GM10266 (cell line): ENCODE results near the gene PHACTR1.

Source experiments
- DNase-seq: peaks from one replicate; pipeline ENCODE4 v3.0.0; 2012; ENCODE audit errors: extremely low spot score
- TF ChIP-seq, protein P1 (sequence below): IDR thresholded peaks from 2 replicates; pipeline ENCODE4 v1.5.1; 2012; ENCODE audit warnings: mild to moderate bottlenecking, low read depth; ENCODE audit not compliant: control insufficient read depth, insufficient read depth; ENCODE audit errors: missing control alignments

PHACTR1 gene

DNA sequence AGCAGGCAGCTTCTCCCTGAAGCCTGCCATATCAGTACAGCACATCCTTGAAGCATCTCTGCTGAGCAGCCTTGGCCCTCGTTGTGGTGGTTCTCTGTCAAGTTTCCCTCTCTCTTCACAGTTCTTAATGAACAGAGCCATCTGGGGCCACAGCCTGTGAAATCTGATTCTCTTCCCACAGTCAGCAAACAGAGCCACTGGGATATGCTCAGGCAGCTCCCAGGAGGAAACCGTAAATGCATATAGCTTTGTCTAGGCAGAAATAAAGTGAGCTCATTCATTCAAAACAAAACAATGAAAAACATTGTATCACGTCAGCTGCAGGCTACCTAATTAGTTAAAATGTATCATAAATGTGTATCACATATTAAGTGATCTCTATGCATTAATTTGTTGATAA lies 531.5 kb downstream of the PHACTR1 start:
- TF ChIP-seq, protein P1, sequence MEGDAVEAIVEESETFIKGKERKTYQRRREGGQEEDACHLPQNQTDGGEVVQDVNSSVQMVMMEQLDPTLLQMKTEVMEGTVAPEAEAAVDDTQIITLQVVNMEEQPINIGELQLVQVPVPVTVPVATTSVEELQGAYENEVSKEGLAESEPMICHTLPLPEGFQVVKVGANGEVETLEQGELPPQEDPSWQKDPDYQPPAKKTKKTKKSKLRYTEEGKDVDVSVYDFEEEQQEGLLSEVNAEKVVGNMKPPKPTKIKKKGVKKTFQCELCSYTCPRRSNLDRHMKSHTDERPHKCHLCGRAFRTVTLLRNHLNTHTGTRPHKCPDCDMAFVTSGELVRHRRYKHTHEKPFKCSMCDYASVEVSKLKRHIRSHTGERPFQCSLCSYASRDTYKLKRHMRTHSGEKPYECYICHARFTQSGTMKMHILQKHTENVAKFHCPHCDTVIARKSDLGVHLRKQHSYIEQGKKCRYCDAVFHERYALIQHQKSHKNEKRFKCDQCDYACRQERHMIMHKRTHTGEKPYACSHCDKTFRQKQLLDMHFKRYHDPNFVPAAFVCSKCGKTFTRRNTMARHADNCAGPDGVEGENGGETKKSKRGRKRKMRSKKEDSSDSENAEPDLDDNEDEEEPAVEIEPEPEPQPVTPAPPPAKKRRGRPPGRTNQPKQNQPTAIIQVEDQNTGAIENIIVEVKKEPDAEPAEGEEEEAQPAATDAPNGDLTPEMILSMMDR: no peak
- no peak for DNase-seq

DNA sequence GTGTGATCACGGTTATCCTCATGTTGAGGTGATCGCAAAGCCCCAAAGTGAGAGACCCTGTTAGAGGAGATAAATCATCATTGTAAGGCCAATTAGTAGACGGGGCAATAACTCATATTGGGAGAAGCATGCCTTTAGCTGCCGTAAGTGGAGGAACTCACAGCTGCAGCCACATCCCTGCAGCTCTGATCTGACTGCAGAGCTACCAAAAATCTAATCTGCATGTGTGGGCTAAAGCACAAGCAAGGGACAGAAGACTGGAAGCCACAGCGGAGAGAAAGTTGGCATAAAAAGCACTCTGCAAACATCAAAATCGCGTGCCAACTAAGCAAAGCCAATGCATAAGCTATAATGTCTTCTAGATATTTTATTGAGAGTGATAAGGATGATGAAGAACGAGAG lies 532.0 kb downstream of the PHACTR1 start:
- no peak for DNase-seq

DNA sequence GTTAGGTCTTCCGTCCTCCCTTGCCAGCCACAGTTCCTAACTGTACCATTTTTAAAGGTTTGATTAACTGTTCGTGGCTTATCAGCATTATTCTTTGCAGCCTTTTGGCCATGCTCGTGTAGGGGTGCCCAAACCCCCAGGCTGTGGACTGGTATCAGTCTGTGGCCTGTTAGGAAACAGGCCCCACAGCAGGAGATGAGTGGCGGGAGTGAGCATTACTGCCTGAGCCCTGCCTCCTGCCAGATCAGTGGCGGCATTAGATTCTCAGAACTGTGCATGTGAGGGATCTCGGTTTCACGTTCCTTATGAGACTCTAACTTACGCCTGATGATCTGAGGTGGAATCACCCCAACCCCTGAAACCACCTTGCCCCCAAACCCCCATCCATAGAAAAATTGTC lies 532.4 kb downstream of the PHACTR1 start:
- TF ChIP-seq, protein P1: no peak
- DNase-seq: no peak

More for the DNA sequence above, 532.0 kb downstream of the PHACTR1 start:
- TF ChIP-seq, protein P1: no peak

DNA sequence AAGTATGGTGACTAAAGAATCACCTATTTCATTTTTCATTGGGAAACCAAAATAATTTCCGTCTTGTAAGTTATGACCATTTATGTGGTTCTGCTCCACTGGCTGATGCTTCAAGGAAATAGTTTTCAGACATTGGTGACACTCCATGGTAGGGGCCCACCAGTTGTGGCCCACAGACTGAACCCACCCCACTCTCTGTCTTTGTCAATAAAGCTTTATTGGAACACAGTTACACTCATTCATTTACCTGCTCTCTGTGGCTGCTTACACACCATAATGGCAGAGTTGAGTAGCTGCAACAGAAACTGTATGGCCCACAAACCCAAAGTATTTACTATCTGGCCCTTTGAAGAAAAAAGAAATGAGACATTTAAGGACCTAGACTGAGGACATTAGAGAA lies 533.2 kb downstream of the PHACTR1 start:
- no peak for DNase-seq
- TF ChIP-seq, protein P1: no peak

DNA sequence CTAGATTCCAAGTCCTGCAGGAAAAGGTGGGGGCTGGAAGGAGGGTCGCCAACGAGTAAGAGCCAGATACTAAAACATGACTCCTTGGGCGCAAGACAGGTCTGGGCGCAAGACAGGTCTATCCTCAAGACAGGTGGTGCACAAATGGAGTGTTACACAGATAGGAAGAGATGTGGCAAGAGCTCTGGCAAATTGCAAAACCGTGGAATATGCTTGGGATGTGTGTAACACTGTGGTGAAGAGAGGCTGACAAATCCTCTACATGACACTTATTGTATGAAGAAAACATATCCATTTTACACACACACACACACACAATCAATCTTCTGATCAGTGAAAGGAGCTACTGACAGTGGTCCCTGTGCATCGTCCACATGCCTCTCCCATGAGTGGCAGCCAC lies 534.1 kb downstream of the PHACTR1 start:
- TF ChIP-seq, protein P1: no peak
- no peak for DNase-seq

DNA sequence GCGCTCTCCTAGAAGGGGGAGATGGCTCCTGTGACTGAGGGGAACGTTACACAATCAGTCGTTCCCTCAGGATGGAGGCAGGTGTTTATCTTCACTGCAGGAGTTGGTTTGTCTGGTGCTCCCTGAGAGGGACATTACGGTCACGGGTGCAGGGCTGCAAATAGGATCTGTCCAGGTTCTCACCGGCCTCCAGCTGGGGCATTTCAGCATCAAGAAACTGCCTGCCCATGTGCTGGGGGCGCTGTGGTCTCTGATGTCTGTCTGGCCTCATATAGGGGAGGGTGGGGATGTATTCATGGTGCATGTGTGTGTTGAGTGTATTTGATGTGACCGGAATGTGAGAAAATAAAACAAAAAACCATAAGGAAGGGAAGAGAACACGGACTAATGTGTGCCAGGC lies 534.7 kb downstream of the PHACTR1 start:
- DNase-seq: no peak
- TF ChIP-seq, protein P1: no peak

DNA sequence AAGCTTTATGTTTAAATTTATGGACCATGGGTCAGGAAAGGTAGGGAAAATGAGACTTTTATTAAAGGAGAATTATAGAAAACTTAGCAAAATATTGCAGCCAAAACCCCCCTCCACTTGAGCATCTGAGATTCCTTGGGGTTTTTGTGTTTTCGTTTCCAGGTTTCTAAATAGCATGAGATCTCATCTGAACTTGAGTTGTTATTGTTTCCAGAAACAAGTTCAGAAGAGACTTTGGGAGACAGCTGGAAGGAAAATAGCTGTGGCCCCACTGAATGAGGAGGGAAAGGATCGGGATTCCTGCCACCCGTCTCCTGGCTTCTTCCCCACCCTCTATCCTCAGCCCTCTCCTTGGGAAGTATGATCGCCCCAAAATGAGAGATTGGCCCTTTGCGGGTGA lies 536.2 kb downstream of the PHACTR1 start:
- TF ChIP-seq, protein P1: no peak
- no peak for DNase-seq

DNA sequence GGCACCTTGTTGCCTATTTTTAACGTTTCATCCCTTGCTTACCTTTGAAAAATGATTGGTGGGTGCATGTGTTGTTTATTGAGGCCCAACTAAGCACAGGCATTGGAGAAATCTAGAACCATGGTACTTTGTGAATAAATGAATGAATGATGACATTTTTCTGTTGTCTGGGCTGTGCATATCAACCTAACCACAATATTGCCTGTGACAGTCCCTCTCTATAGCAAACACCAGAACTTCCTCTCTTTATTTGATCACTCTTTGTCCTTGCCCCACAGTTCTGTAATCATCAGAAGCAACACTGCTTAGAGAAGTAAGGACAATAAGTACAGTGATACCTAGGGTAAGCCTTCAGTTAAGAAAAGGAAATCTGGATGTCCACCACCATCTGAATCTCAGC lies 536.7 kb downstream of the PHACTR1 start:
- TF ChIP-seq, protein P1: no peak
- DNase-seq: no peak
